Measurements from ENCODE around the gene MSH3.
"Not testable (repeated sequence)": the region's sequence is repeated elsewhere in the genome, so short reads cannot be mapped to it uniquely, and the experiment has no call there.

Gene MSH3

GRCh38 chr5:80659106-80659505 lies 4.7 kb downstream of the MSH3 start:
- no peak for DNase-seq

GRCh38 chr5:80660661-80661060 lies 6.2 kb downstream of the MSH3 start:
- DNase-seq = not testable (repeated sequence)

GRCh38 chr5:80662108-80662507 lies 7.7 kb downstream of the MSH3 start:
- no peak for DNase-seq

GRCh38 chr5:80665057-80665456 lies 10.6 kb downstream of the MSH3 start:
- no peak for DNase-seq

- DNase-seq = no peak
Observed at GRCh38 chr5:80667384-80667783, 12.9 kb downstream of the MSH3 start.

- DNase-seq = no peak
Observed at GRCh38 chr5:80668016-80668969, 13.8 kb downstream of the MSH3 start.

- peak; percentile 4 for DNase-seq
Observed at GRCh38 chr5:80672140-80672736, 17.8 kb downstream of the MSH3 start.

GRCh38 chr5:80676706-80677105 lies 22.3 kb downstream of the MSH3 start:
- DNase-seq = no peak

GRCh38 chr5:80686757-80687156 lies 32.3 kb downstream of the MSH3 start:
- DNase-seq = no peak

- DNase-seq = no peak
Observed at GRCh38 chr5:80688648-80689420, 34.4 kb downstream of the MSH3 start.

GRCh38 chr5:80689627-80690026 lies 35.2 kb downstream of the MSH3 start:
- no peak for DNase-seq

GRCh38 chr5:80695666-80696065 lies 41.2 kb downstream of the MSH3 start:
- no peak for DNase-seq

GRCh38 chr5:80696450-80696849 lies 42.0 kb downstream of the MSH3 start:
- no peak for DNase-seq

- DNase-seq = no peak
Observed at GRCh38 chr5:80697100-80697499, 42.6 kb downstream of the MSH3 start.

- no peak for DNase-seq
Observed at GRCh38 chr5:80698369-80698768, 43.9 kb downstream of the MSH3 start.

GRCh38 chr5:80701597-80701996 lies 47.1 kb downstream of the MSH3 start:
- no peak for DNase-seq

GRCh38 chr5:80703291-80703690 lies 48.8 kb downstream of the MSH3 start:
- DNase-seq = no peak

- no peak for DNase-seq
Observed at GRCh38 chr5:80703747-80704146, 49.3 kb downstream of the MSH3 start.

GRCh38 chr5:80704221-80704620 lies 49.8 kb downstream of the MSH3 start:
- no peak for DNase-seq

- DNase-seq = no peak
Observed at GRCh38 chr5:80705216-80705769, 50.8 kb downstream of the MSH3 start.

GRCh38 chr5:80705801-80706200 lies 51.3 kb downstream of the MSH3 start:
- no peak for DNase-seq

- DNase-seq = no peak
Observed at GRCh38 chr5:80706835-80707447, 52.5 kb downstream of the MSH3 start.

- DNase-seq = no peak
Observed at GRCh38 chr5:80707645-80708044, 53.2 kb downstream of the MSH3 start.

Measured in GF-D8 (cell line).